NCI-H82 (cell line): ENCODE results near the gene PISD.
"Not testable (repeated sequence)": the region's sequence is repeated elsewhere in the genome, so short reads cannot be mapped to it uniquely, and the experiment has no call there.

ENCODE experiments used
- DNase-seq: peaks from one replicate; lab custom pipeline; 2025; lab: John Stamatoyannopoulos, UW

The PISD gene

DNA sequence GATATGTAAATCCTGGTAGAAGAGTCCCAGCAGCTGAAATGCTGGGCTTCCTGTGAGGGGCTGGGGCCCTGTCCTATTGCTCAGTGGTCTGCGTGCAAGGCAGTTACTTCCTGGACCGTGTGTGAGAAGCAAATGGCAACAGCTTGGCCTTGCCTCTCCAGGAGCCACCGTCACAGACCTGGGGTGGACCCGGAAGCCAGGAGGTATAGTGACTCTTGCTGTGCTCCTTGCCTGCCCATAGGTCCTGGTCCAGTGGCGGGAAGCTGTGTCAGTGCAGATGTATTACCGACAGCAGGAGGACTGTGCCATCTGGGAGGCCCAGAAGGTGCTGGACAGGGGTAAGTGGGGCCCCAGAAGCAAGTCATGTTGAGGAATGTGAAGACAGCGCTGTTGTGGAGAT lies 54.3 kb downstream of the PISD start:
- DNase-seq: no peak

DNA sequence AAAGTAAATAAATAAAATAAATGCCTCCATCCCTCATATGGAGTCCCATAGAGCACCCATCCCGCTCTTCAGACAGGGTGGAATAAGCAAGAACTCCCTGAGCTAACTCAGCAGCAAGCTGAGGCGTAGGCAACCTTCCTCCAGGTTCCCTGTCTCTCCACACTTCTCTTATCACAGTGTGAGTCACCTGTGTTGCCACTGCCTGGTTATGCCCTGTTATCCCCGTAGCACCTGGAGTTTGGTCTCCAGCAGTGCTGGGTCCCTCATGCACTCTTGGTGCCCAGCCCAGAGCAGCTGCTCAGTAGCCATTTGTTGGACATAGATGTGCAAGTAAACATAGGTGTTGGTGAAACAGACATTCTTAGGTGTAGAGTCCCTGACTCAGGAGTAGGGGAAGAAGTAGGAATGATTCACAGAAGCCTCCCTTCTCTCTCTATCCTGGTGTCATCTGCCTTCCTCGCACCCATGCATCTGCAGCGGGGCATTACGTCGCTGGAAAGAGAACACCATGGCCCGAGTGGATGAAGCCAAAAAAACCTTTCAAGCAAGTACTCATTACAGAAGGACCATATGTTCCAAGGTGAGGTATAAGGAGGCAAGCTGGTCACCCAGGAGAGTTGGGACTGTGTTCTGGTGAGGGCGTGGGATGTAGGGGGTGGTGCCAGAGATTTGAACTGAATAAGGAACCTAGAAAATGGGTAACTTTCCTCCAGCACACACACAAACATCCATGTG lies 56.0 kb downstream of the PISD start:
- DNase-seq: no peak

DNA sequence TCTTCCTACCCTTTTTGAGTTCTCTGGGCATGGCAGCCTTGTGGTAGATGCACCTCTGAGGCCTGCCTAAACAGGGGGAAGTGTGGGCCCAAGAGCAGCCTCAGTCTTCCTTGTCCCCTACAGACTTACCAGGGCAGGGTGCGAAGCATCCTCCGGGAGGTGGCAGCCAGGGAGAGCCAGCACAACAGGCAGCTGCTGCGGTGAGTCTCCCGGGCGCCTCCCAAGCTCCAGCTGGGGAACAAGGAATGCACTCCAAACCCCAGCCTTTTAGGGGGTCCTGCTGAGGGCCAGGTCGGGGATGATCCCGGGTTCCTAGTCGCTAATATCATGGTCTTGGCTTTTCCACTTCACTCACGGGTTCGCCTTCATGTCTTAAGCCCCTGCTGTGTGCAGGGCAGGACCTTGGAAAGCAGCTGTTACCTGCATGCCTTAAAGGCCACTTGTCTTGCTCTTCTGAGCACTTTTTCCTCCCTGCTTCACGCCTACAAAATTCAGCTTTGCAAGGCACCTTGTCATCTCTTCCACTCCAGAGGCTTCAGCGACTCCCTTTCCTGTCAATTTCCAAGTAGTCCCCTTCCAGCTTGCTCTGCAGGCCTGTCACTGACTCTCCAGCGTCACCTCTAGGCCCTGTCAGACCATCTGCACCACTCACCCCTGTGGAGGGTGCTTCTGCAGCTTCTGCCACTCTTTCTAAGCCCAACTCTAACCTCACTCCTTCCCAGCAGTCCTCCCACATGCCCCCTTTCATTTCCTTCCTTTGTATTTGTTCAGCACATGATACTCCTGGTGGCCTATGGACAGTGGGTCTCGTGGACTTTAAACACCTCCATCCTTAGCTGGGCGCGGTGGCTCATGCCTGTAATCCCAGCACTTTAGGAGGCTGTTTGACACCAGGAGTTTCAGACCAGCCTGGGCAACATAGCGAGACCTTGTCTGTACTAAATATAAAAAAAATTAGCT lies 57.0 kb downstream of the PISD start:
- DNase-seq: no peak

GRCh38 chr22:31604137-31604705 lies 57.8 kb downstream of the PISD start:
- DNase-seq: no peak

- DNase-seq: no peak
These were observed 58.4 kb downstream of the PISD start for GRCh38 chr22:31603574-31603973.

- DNase-seq: no peak
These were observed 58.9 kb downstream of the PISD start for GRCh38 chr22:31603081-31603525.

DNA sequence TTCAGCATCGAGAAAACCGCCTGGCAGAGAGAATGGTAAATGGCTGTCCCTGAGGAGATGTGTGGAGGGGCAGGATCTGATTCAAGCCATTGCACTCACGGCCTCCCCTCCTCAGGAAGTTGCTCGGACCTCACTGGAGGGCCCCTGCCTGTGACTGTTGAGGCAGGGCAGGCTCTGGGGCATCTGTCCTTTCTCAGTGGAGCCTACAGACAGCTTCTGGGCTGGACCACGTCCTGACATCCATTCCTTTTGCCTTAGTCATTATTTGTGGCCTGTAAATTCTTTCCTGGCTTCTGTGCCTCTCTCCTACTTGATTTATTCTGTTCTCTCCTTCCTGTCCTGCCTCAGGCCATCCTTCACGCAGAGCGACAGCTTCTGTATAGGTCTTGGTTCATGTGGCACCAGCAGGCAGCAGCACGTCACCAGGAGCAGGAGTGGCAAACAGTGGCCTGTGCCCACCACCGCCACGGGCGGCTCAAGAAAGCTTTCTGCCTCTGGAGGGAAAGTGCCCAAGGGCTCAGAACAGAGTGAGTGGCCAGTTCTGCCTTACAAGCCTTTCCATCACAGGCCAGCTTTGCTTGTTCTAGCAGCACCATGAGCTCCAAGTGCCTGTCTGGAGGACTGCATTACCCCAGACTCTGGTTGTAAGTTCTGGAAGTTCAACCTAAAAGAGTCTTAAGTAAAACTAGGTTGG lies 59.6 kb downstream of the PISD start:
- no peak for DNase-seq

DNA sequence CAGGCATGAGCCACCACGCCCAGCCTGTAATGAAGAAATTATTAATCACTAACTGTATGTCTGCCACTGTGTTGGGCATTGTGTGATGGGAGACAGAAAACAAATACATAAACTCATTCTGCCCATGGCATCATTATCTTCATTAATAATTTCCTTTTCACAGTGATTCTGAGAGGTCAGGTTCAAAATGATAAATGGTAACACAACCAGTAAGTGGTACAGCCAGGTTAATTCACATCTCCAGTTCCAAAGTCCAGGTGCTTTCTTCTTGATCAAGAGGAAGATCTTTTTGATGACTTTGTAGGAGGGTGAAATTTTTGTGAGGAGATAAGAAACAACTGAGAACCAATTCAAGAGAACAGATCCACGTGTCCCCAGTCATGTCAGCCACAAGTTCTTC lies 66.7 kb downstream of the PISD start:
- no peak for DNase-seq

GRCh38 chr22:31590161-31590560 lies 71.9 kb downstream of the PISD start:
- DNase-seq: not testable (repeated sequence)

DNA sequence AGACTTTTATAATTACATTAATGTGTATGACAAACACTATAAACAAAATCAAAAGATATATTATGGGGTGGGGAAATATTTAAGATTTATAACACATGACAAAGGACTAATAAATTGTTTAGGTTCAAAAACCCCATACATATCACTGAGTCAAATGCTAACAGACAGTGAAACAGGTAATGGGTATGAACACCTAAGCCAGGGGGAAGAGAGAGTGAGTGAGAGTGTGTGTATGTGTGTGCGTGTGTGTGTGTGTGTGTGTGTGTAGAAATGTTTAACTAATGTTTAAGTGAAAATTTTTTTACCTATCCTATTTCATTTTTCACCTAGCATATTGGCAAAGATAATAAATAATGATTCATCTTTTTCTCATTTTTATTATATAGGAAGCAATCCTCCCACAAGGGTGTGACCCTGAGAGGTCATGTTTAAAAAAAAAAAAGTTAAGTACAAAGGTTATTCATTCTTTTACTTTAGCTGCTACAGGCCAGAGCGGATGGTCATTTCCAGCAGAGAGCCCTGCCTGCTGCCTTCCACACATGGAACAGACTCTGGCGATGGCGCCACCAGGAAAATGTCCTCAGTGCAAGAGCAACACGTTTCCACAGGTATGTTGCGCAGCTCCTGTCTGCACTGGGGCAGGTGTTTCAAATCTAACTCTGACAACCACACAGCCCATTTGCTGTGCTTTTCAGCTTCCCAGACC lies 72.9 kb downstream of the PISD start:
- DNase-seq: no peak

- DNase-seq: no peak
These were observed 75.7 kb downstream of the PISD start for GRCh38 chr22:31586137-31586920.

DNA sequence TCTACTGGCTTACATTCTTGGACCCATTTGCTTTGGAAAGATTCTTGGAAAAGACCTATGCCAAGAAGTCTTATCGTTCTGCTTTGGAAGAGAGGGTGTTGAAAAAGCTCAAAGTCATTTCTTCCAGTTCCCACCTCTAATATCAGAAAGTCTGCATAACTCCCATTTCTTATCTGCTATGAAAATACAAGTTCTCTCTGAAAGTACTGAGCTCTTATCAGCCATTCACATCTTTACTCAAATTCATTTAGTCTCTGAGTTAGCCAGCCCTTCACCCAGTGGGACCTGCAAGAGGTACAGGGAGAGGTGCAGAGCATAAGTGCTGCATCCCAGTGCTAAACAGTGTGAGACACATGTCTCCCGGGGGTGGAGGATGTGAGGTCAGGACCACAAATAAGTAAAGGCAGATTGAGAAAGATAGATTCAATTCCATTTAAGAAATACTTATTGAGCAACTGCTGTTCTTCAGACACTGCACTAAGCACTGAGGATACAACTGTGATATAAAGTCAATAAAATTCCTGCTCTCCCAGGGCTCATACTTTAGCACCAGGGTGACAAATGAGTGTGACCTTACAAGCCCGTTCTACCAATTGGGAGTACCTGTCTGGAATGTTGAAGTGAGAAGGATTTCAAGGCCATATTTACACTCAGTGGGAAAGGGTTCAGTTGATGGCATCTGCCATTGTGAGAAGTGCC lies 76.7 kb downstream of the PISD start:
- DNase-seq: no peak

DNA sequence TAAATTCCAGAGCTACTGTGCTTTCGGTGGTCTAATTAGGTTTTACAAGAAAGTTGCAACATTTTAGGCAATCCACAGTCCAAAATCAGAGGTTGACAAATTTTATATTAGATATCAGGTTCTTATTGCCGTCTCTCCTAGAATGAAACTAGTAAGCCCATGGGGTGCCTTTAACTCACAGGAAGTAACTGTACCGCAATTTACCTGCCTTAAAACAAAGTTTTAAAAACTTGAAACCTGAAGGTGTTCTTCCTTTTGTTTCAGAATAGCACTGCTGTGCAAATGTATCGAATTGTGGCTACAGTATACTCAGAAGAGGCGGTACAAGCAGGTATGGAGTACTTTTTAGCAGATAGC lies 77.2 kb downstream of the PISD start:
- no peak for DNase-seq

DNA sequence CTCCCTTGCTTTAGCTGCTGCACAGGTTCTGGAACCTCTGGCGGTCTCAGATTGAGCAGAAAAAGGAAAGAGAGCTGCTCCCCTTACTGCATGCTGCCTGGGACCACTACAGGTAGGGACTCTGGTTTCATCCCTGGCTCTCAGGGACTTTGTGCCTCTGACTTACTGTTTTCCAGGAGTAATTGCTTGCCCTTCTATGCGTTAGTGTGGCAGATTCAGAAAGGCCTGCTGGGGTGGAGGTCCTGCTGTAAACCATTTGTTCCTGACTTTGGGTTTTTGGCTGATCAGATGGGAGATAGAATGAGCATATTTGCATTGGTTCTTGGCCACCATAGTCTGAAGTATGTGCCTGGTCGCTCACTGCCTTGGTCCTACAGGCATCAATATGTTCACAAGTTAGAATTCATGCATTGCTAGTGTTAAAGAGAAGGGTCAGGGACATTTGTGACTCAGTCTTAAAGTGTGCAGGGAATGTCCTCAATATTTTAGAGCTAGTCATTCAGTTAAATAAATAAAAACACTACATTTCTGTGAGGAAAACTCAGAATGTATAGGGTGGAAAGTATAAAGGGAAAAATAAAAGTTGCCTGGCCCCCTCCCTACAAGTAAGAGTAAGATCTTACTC lies 78.0 kb downstream of the PISD start:
- DNase-seq: no peak

DNA sequence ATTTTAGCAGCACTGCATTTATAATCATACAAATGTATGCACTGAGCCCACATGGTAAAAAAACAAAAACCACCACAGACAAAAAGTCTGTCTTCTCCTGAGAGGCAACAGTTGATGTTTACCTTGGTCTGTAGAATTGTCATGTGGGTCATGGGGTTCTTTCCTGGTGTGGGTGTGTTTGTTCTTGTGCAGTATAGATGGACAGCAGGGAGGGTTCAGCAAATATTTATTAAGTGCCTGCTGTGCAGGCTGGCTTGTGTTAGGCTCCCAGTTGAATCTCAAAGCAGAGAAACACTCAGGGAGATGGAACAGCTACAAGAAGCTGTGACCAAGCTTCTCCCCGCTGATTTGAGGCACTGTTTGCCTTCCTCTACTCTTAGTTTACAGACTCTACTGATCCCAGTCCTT lies 82.2 kb downstream of the PISD start:
- DNase-seq: no peak

- DNase-seq: peak; percentile 75
These were observed 83.8 kb downstream of the PISD start for GRCh38 chr22:31578171-31578570.

DNA sequence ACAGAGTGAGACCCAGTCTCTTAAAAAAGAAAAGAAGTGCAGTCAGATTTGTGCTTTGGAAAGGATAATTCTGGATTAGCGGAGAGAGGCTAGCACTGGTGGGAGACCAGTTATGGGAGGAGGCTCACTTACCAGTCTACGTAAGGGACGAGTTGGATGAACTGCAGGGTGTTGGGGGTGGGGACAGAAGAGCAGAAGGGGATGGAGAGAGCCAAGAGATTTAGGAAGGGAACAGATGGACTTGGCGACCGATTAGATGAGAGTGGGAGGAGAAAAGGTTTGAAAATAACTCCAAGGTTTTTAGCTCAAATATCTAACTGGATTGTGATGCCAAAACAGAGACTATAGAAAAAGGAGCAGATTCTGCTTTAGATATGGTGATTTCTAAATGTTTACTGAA lies 84.3 kb downstream of the PISD start:
- DNase-seq: peak; percentile 97

DNA sequence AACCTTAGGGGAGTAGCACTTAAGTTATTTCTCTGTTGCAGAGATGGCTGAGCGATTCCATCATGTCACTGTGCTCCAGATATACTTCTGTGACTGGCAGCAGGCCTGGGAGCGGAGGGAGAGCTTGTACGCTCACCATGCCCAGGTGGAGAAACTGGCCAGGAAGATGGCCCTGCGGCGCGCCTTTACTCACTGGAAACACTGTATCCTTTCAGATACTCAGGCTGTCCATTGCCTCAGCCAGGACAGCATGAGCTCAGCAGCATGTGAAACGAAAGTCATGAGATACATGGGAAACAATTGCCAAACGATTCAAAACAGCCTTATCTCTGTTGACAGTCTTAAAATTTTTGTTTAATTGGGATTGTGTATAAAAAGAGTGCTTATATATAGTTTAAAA lies 86.8 kb downstream of the PISD start:
- DNase-seq: no peak

DNA sequence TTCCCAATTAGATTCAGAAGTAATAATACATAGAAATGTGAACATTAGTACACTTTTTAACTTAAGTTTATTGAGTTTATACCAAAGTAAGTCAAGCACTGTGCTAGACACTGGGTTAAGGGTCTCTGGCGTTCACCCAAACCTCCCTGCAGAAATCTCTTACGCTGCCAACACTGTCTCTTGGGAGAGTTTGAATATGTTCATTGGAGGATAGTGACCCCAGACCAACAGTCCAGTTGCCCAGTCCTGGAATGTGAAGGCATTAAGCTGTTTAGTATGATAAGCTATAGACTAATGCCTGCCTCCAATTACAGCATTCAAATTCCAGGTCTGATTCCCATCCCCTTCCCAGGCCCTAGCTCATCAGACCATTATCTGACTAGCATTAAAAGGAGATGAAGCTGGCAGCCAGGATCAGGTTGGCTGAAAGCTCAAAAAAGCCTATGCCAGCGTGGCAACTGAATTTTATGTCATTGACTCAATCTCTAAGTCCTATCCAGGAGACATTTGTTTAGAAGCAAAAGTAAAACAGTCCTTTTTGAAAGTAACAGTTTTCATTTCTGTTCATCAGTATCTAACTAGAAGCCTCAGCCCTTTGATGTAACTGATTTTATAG lies 87.9 kb downstream of the PISD start:
- DNase-seq: peak; percentile 21
